Measurements from ENCODE around the gene ERP27. TPM values are rescaled to one million over a fixed set of nuclear protein-coding genes. Genes with fewer than 3 reads are reported as not detected.

The ERP27 gene
- total RNA-seq, 2 donors from 2014 or later, result 1.5 to 5.0 TPM

GRCh38 chr12:14962797-14963196 is 24.5 kb upstream of the ERP27 start:
- Mint-ChIP-seq H3K9me3 (peaks cover 5 to 7% of the 10 kb centered on the region in 2 donors), H3K36me3 (peaks cover 37 to 41% of the 10 kb centered on the region in 2 donors), H3K27ac (peak overlapping the region; percentile 75 to 99)
- ATAC-seq (no peak), DNase-seq (ENCODE audit: low spot score in 2 of 2) (no peak)

- no peak for ATAC-seq
- Mint-ChIP-seq H3K27ac (peak overlapping the region; percentile 98 to 99), H3K36me3 (peaks cover 41 to 43% of the 10 kb centered on the region in 2 donors), H3K9me3 (peaks cover 5 to 7% of the 10 kb centered on the region in 2 donors)
- DNase-seq (ENCODE audit: low spot score in 2 of 2), result no peak
Observed at GRCh38 chr12:14962153-14962539, 23.8 kb upstream of the ERP27 start.

GRCh38 chr12:14961466-14962152 is 23.3 kb upstream of the ERP27 start, which contains the start of gene ARHGDIB:
Gene ARHGDIB (minus strand): TSS chr12:14961601. CDS start chr12:14950712, 10,889 bp downstream.
- ATAC-seq (peak; percentile 70 to 81), DNase-seq (ENCODE audit: low spot score in 2 of 2) (peak; percentile 45 to 73)
- peak within 1 kb of the TSS; percentile 98 to 99 for H3K27ac Mint-ChIP-seq
- peaks cover 5 to 7% of the 10 kb centered on the region in 2 donors for H3K9me3 Mint-ChIP-seq
- H3K36me3 Mint-ChIP-seq, result peaks cover 41 to 43% of the 10 kb centered on the region in 2 donors

GRCh38 chr12:14960548-14961465 is 22.5 kb upstream of the ERP27 start:
- H3K36me3 Mint-ChIP-seq, result peaks cover 41 to 43% of the 10 kb centered on the region in 2 donors
- no peak for DNase-seq (ENCODE audit: low spot score in 2 of 2)

GRCh38 chr12:14959916-14960496 is 21.7 kb upstream of the ERP27 start:
- ATAC-seq (no peak), DNase-seq (ENCODE audit: low spot score in 2 of 2) (no peak)
- H3K36me3 Mint-ChIP-seq, result peaks cover 41 to 43% of the 10 kb centered on the region in 2 donors
- peaks cover 5 to 7% of the 10 kb centered on the region in 2 donors for H3K9me3 Mint-ChIP-seq
- peak overlapping the region; percentile 98 to 99 for H3K27ac Mint-ChIP-seq

More at GRCh38 chr12:14960548-14961465, 22.5 kb upstream of the ERP27 start:
- Mint-ChIP-seq H3K27ac (peak overlapping the region; percentile 98 to 99), H3K9me3 (peaks cover 5 to 7% of the 10 kb centered on the region in 2 donors)
- ATAC-seq, result peak; percentile 54 to 63

GRCh38 chr12:14959463-14959862 is 21.1 kb upstream of the ERP27 start:
- peaks cover 41 to 43% of the 10 kb centered on the region in 2 donors for H3K36me3 Mint-ChIP-seq

GRCh38 chr12:14959126-14959440 is 20.7 kb upstream of the ERP27 start:
- peaks cover 41 to 43% of the 10 kb centered on the region in 2 donors for H3K36me3 Mint-ChIP-seq
- no peak for DNase-seq (ENCODE audit: low spot score in 2 of 2)
- peaks cover 4 to 7% of the 10 kb centered on the region in 2 donors for H3K9me3 Mint-ChIP-seq
- peak in 1 of 2 donors; percentile 46 for ATAC-seq
- peak overlapping the region; percentile 98 to 99 for H3K27ac Mint-ChIP-seq

More at GRCh38 chr12:14959463-14959862, 21.1 kb upstream of the ERP27 start:
- DNase-seq (ENCODE audit: low spot score in 2 of 2) (no peak), ATAC-seq (peak in 1 of 2 donors; percentile 2)
- Mint-ChIP-seq H3K27ac (peak overlapping the region; percentile 98 to 99), H3K9me3 (peaks cover 5 to 7% of the 10 kb centered on the region in 2 donors)

- Mint-ChIP-seq H3K9me3 (peaks cover 0 to 4% of the 10 kb centered on the region in 2 donors), H3K36me3 (peaks cover 39 to 43% of the 10 kb centered on the region in 2 donors), H3K27ac (peak overlapping the region; percentile 92 to 99)
- DNase-seq (ENCODE audit: low spot score in 2 of 2) (no peak), ATAC-seq (peak in 1 of 2 donors; percentile 45)
Observed at GRCh38 chr12:14958361-14959125, 20.2 kb upstream of the ERP27 start.

GRCh38 chr12:14957551-14958168 is 19.3 kb upstream of the ERP27 start:
- Mint-ChIP-seq H3K36me3 (peaks cover 37 to 43% of the 10 kb centered on the region in 2 donors), H3K9me3 (no peaks in the 10 kb centered on the region), H3K27ac (peak overlapping the region; percentile 92 to 99)
- ATAC-seq (no peak), DNase-seq (ENCODE audit: low spot score in 2 of 2) (no peak)

GRCh38 chr12:14956905-14957304 is 18.6 kb upstream of the ERP27 start:
- Mint-ChIP-seq H3K9me3 (no peaks in the 10 kb centered on the region), H3K36me3 (peaks cover 37 to 50% of the 10 kb centered on the region in 2 donors), H3K27ac (peak overlapping the region; percentile 92 to 99)
- ATAC-seq (no peak), DNase-seq (ENCODE audit: low spot score in 2 of 2) (no peak)

- ATAC-seq, result peak in 1 of 2 donors; percentile 35
- Mint-ChIP-seq H3K9me3 (no peaks in the 10 kb centered on the region), H3K36me3 (peaks cover 32 to 53% of the 10 kb centered on the region in 2 donors), H3K27ac (peak overlapping the region; percentile 65 to 99)
- DNase-seq (ENCODE audit: low spot score in 2 of 2), result no peak
Observed at GRCh38 chr12:14956024-14956891, 17.9 kb upstream of the ERP27 start.

GRCh38 chr12:14954269-14954668 is 15.9 kb upstream of the ERP27 start:
- Mint-ChIP-seq H3K36me3 (peaks cover 30 to 52% of the 10 kb centered on the region in 2 donors), H3K9me3 (no peaks in the 10 kb centered on the region), H3K27ac (peak overlapping the region; percentile 92 to 96)
- DNase-seq (ENCODE audit: low spot score in 2 of 2) (no peak), ATAC-seq (no peak)

- H3K36me3 Mint-ChIP-seq, result peaks cover 30 to 52% of the 10 kb centered on the region in 2 donors
- H3K27ac Mint-ChIP-seq, result peak overlapping the region; percentile 92 to 96
- H3K9me3 Mint-ChIP-seq, result no peaks in the 10 kb centered on the region
- no peak for ATAC-seq
- no peak for DNase-seq (ENCODE audit: low spot score in 2 of 2)
Observed at GRCh38 chr12:14953752-14954151, 15.4 kb upstream of the ERP27 start.

GRCh38 chr12:14952299-14952921 is 14.1 kb upstream of the ERP27 start:
- peak; percentile 57 to 73 for ATAC-seq
- no peaks in the 10 kb centered on the region for H3K9me3 Mint-ChIP-seq
- H3K27ac Mint-ChIP-seq, result peak overlapping the region; percentile 92 to 98
- peaks cover 31 to 50% of the 10 kb centered on the region in 2 donors for H3K36me3 Mint-ChIP-seq
- peak in 1 of 2 donors; percentile 36 for DNase-seq (ENCODE audit: low spot score in 2 of 2)
